ENCODE data around the gene CDKN2AIPNL.

DNA sequence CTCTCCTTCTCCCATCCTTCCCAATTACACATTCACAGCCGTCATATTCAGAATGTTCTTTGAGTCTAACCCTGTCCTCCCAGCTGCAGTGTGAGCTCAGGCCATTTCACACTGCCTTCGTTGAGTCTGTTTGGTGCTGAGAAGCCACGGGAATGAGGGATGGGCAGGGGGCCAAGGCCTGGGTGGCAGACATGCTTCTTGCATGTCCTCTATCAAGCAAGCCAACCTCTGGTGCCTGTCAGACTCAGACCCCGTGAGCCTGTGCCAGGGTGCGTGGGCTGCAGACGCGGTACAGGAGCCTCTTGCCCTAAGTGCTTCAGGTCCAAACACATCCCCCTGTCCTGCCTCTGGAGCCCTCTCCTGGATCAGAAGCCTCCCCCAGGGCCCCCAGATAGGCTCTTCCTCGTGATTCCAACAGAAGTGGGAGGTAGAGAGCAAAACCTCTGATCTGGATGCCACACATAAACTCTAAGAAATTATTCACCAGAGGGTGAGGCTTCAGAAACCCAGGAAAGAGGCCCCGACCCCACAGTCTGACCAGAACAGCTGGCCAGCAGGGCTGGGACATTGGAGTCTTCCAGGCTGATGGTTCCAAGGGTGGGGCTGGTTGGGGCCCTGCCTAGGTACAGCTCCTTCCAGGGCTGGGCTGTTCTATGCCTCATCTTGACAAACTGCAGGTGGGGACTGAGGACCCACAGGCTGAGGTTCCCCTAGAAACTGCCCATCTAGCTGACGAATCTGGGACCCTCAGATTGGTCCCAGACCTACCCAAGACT, 46.7 kb upstream of the CDKN2AIPNL start:
- TF ChIP-seq, protein P1, sequence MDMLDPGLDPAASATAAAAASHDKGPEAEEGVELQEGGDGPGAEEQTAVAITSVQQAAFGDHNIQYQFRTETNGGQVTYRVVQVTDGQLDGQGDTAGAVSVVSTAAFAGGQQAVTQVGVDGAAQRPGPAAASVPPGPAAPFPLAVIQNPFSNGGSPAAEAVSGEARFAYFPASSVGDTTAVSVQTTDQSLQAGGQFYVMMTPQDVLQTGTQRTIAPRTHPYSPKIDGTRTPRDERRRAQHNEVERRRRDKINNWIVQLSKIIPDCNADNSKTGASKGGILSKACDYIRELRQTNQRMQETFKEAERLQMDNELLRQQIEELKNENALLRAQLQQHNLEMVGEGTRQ (IDR thresholded peaks at IDR 0.05; ENCODE audit: borderline replicate concordance, low read depth, low read length) = no peak
- TF ChIP-seq TAF1 (IDR thresholded peaks at IDR 0.05; ENCODE audit: borderline replicate concordance, low read depth, low read length) (no peak), MXI1 (IDR thresholded peaks at IDR 0.05; ENCODE audit: low read depth, low read length) (no peak)

All from SK-N-SH (cell line).